Tibial nerve (tissue), 4 donors: Measurements from ENCODE around the gene PSMB1.

Experiments used
- CTCF ChIP-seq, 5 experiments: fragments of 200-600 bp in 3 of 5; fragments of 450-650 bp in 2 of 5; sonication (generic) in 3 of 5; IDR thresholded peaks; one replicate each; pipeline ENCODE4 v1.5.1; 2016 to 2019; ENCODE audit warnings: antibody characterized with exemption in 5 of 5, mild to moderate bottlenecking in 3 of 5, moderate library complexity in 2 of 5
- EP300 ChIP-seq, 2 donors: sonication (generic); formaldehyde crosslinking; IDR thresholded peaks; one replicate each; pipeline ENCODE4 v1.6.1; 2017; ENCODE audit warnings: antibody characterized with exemption in 2 of 2, mild to moderate bottlenecking in 1 of 2
- POLR2A ChIP-seq, 2 donors: fragments of 450-650 bp; IDR thresholded peaks; one replicate each; pipeline ENCODE4 v1.6.1; 2017; ENCODE audit warnings: antibody characterized with exemption in 2 of 2, mild to moderate bottlenecking in 2 of 2, moderate library complexity in 2 of 2

DNA sequence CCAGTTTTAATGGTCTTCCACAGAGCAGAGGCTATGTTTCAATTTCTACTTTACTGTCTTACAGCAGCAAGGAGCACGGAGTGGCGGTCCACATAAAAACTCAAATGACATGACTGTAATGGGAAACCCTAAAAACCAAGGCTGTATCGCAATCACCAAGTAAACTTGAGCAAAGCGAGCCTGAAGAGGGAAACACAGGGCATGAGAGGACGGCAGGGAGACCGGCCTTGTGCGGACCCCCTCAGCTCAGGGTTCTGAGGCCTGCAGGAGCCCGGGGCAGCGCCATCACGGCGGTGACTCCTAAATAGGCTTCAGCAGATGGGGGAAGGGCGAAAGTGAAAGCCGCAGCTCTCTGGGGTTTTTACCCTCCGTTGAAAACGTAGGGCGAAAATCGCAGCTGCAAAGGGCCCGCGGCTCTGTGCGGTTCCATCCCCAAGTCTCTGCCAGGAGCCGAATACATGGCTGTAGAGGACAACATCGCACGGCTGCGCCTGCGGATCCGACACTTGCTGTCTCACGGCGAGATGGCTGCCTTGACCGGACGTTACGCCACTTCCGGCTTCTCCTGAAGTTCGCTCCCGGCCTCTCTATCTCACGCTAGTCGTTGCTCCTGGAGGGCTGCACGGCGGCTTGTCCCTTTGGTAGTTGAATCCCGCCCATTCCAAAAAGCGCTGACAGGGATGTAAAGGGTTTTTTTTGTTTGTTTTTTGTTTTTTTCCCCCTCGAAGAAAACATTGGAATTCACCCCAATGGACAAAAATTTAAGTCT lies at the start of gene PSMB1:
- peak; percentile 87 to 93 for TF ChIP-seq POLR2A (IDR thresholded peaks at IDR 0.05)
- TF ChIP-seq CTCF (IDR thresholded peaks at IDR 0.05), result no peak
- TF ChIP-seq EP300 (IDR thresholded peaks at IDR 0.05), result peak; percentile 41 to 98
